ENCODE results near the gene MRPL28.
"Not testable (repeated sequence)": the region's sequence is repeated elsewhere in the genome, so short reads cannot be mapped to it uniquely, and the experiment has no call there.

MRPL28 gene

GRCh38 chr16:339680-340079 is 30.7 kb downstream of the MRPL28 start:
- TF ChIP-seq CTCF (IDR thresholded peaks at IDR 0.05; ENCODE audit: control extremely low read depth, extremely low read depth, low read depth, missing control alignments) = no peak
- CTCF ChIA-PET = no interaction called here
- POLR2A ChIA-PET = no interaction called here

GRCh38 chr16:337975-338575 is 32.3 kb downstream of the MRPL28 start:
- CTCF ChIA-PET = interaction anchor here (0.9 kb wide), 1 partner anchor 13 kb away, joined by 3 read pairs; no protein-coding TSS in a partner anchor
- DNase-seq (ENCODE audit: extremely low spot score) = no peak
- no peak for TF ChIP-seq CTCF (IDR thresholded peaks at IDR 0.05; ENCODE audit: control extremely low read depth, extremely low read depth, low read depth, missing control alignments)
- POLR2A ChIA-PET = interaction anchor here (0.6 kb wide), 1 partner anchor 12 kb away, joined by 4 read pairs; no protein-coding TSS in a partner anchor

More at GRCh38 chr16:339680-340079, 30.7 kb downstream of the MRPL28 start:
- no peak for DNase-seq (ENCODE audit: extremely low spot score)

GRCh38 chr16:337437-337836 is 32.9 kb downstream of the MRPL28 start:
- ChIA-PET POLR2A (interaction anchor here (0.6 to 0.7 kb wide), 3 partner anchors 12 to 91 kb away, joined by 3 to 4 read pairs (median 4); no protein-coding TSS in a partner anchor), CTCF (no interaction called here)
- no peak for DNase-seq (ENCODE audit: extremely low spot score)
- TF ChIP-seq CTCF (IDR thresholded peaks at IDR 0.05; ENCODE audit: control extremely low read depth, extremely low read depth, low read depth, missing control alignments) = no peak

- POLR2A ChIA-PET = no interaction called here
- no peak for DNase-seq (ENCODE audit: extremely low spot score)
- CTCF ChIA-PET = interaction anchor here (2.1 kb wide), 1 partner anchor 9 kb away, joined by 5 read pairs; no protein-coding TSS in a partner anchor
- no peak for TF ChIP-seq CTCF (IDR thresholded peaks at IDR 0.05; ENCODE audit: control extremely low read depth, extremely low read depth, low read depth, missing control alignments)
Observed at GRCh38 chr16:336269-336668, 34.1 kb downstream of the MRPL28 start.

GRCh38 chr16:334861-335632 is 35.3 kb downstream of the MRPL28 start:
- ChIA-PET POLR2A (interaction anchor here (0.6 kb wide), 1 partner anchor 376 kb away, joined by 3 read pairs; no protein-coding TSS in a partner anchor), CTCF (interaction anchor here (2.1 kb wide), 1 partner anchor 11 kb away, joined by 5 read pairs; no protein-coding TSS in a partner anchor)
- not testable (repeated sequence) for DNase-seq (ENCODE audit: extremely low spot score)

- DNase-seq (ENCODE audit: extremely low spot score); CTCF ChIA-PET; POLR2A ChIA-PET: not testable (repeated sequence)
Observed at GRCh38 chr16:334164-334832, 36.0 kb downstream of the MRPL28 start.

GRCh38 chr16:333406-334094 is 36.8 kb downstream of the MRPL28 start:
- ChIA-PET CTCF (no interaction called here), POLR2A (no interaction called here)
- DNase-seq (ENCODE audit: extremely low spot score) = no peak
- no peak for TF ChIP-seq CTCF (IDR thresholded peaks at IDR 0.05; ENCODE audit: control extremely low read depth, extremely low read depth, low read depth, missing control alignments)

- POLR2A ChIA-PET; DNase-seq (ENCODE audit: extremely low spot score); CTCF ChIA-PET: not testable (repeated sequence)
Observed at GRCh38 chr16:331181-331814, 39.0 kb downstream of the MRPL28 start.

All from GM10248 (cell line).